Thymus (tissue), 11 donors: Measurements from ENCODE around the gene KLHL40. TPM values are rescaled to one million over a fixed set of nuclear protein-coding genes. Genes with fewer than 3 reads are reported as not detected.

Experiments used
- DNase-seq, 9 donors: peaks; one replicate each; pipeline ENCODE4 v3.0.0-alpha.2; 2013; ENCODE audit warnings: low spot score in 9 of 9, low read depth in 6 of 9, missing footprints in 1 of 9
- H3K27ac ChIP-seq, 2 donors: one replicate each; pipeline ENCODE4 v1.5.1; 2013; ENCODE audit warnings: control low read depth in 1 of 2, low read depth in 1 of 2, low read length in 1 of 2, mild to moderate bottlenecking in 1 of 2, moderate library complexity in 1 of 2
- H3K27me3 ChIP-seq, 2 donors: one replicate each; pipeline ENCODE4 v1.5.1; 2013; ENCODE audit warnings: low read length in 1 of 2; ENCODE audit not compliant: control insufficient read depth in 2 of 2, insufficient read depth in 1 of 2
- H3K36me3 ChIP-seq, 2 donors: one replicate each; pipeline ENCODE4 v1.5.1; 2013; ENCODE audit warnings: low read length in 1 of 2, mild to moderate bottlenecking in 1 of 2, moderate library complexity in 1 of 2; ENCODE audit not compliant: control insufficient read depth in 2 of 2, insufficient read depth in 2 of 2
- H3K4me1 ChIP-seq, 2 donors: one replicate each; pipeline ENCODE4 v1.5.1; 2013; ENCODE audit warnings: low read length in 2 of 2; ENCODE audit not compliant: control insufficient read depth in 2 of 2, insufficient read depth in 2 of 2
- H3K4me3 ChIP-seq, 2 donors: one replicate each; pipeline ENCODE4 v1.5.1; 2013; ENCODE audit warnings: low read length in 2 of 2, control low read depth in 1 of 2, mild to moderate bottlenecking in 1 of 2
- H3K9me3 ChIP-seq, 2 donors: one replicate each; pipeline ENCODE4 v1.5.1; 2013; ENCODE audit warnings: low read length in 1 of 2, mild to moderate bottlenecking in 1 of 2; ENCODE audit not compliant: control insufficient read depth in 2 of 2, insufficient read depth in 1 of 2
- WGBS: extraction: QIAGEN DNeasy Blood & Tissue Kit; methylation state at CpG from one replicate; pipeline ENCODE4 v1.1.7; 2013; 5-methylcytosine and 5-hydroxymethylcytosine counted together
- polyA plus RNA-seq: library from polyadenylated mRNA; stranded (reverse); fragments of 200-250 nt; gene quantifications from one replicate; pipeline ENCODE4 v1.2.3, GENCODE V29; 2013
- total RNA-seq: library from RNA; stranded (reverse); fragments of 120-200 nt; gene quantifications from one replicate; pipeline ENCODE4 v1.2.4, GENCODE V29; 2013
- donor health status: healthy.

Gene KLHL40
- total and polyA plus RNA-seq, 2 donors = 0.14 to 0.16 TPM

DNA sequence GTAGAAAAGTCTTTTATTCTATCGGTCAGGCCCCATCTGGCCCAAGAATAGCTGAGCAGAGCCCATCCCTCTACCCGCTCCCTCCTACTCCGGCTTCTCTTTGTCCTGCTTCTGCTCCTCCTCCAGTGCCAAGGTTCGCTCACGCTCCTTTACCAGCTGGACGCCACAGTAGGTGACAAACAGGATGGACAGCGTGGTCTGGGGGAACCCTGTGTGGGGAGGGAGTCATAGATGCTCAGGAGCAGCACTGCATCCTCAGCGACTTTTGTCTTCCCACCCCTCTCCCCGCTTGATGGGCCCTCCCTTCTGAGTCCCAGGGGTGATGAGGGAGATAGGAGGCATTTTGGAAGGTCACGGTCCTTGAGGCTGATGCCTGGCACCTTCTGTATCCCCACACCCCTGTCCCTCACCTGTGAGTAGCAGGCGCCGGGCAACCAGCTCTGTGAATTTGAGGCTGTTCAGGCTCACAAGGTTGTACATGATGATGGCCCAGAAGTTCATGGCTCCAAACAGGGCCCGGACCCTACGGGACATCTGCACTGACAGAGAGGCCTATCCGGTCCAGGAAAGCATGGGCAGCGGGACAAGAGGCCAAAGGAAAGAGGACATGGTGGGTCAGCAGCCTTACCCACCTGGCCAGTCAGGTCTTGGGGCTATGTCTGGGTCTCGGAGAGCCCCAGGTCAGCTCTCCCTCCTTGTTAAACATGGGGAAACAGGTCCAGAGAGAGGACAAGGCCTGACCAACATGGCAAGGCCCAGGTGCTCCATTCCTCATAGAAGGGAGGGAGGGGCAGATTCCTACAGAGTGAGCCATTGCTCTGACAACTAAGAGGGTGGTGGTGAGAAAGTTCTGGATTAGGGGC is 7.6 kb downstream of the KLHL40 start:
- Histone ChIP-seq H3K36me3 (no peaks in the 10 kb centered on the region), H3K4me1 (no peaks in the 10 kb centered on the region), H3K27me3 (peaks cover 0 to 12% of the 10 kb centered on the region in 2 donors), H3K27ac (no peak overlapping the region), H3K9me3 (peaks cover 0 to 4% of the 10 kb centered on the region in 2 donors), H3K4me3 (no peak overlapping the region)
- 91% methylated on average over 17 of the region's 17 CpGs for WGBS
- DNase-seq = no peak

- Histone ChIP-seq H3K27ac (no peak overlapping the region), H3K9me3 (peaks cover 0 to 4% of the 10 kb centered on the region in 2 donors), H3K27me3 (peaks cover 0 to 11% of the 10 kb centered on the region in 2 donors), H3K4me1 (no peaks in the 10 kb centered on the region), H3K36me3 (no peaks in the 10 kb centered on the region), H3K4me3 (no peak overlapping the region)
- 80% methylated on average over 4 of the region's 4 CpGs for WGBS
- DNase-seq = no peak
These were observed 8.2 kb downstream of the KLHL40 start for GRCh38 chr3:42693530-42693930.

GRCh38 chr3:42694366-42694765 is 9.0 kb downstream of the KLHL40 start:
- no peak for DNase-seq
- Histone ChIP-seq H3K27me3 (peaks cover 0 to 9% of the 10 kb centered on the region in 2 donors), H3K27ac (no peak overlapping the region), H3K4me1 (no peaks in the 10 kb centered on the region), H3K9me3 (peaks cover 0 to 4% of the 10 kb centered on the region in 2 donors), H3K36me3 (no peaks in the 10 kb centered on the region), H3K4me3 (no peak overlapping the region)

- WGBS = 83% methylated on average over 19 of the region's 19 CpGs
- peaks cover 0 to 4% of the 10 kb centered on the region in 2 donors for H3K9me3 ChIP-seq
- H3K4me1 ChIP-seq = no peaks in the 10 kb centered on the region
- H3K27ac ChIP-seq = no peak overlapping the region
- no peaks in the 10 kb centered on the region for H3K36me3 ChIP-seq
- no peak for DNase-seq
- H3K4me3 ChIP-seq = no peak overlapping the region
- no peaks in the 10 kb centered on the region for H3K27me3 ChIP-seq
These were observed 11.3 kb downstream of the KLHL40 start for GRCh38 chr3:42696356-42697288.

DNA sequence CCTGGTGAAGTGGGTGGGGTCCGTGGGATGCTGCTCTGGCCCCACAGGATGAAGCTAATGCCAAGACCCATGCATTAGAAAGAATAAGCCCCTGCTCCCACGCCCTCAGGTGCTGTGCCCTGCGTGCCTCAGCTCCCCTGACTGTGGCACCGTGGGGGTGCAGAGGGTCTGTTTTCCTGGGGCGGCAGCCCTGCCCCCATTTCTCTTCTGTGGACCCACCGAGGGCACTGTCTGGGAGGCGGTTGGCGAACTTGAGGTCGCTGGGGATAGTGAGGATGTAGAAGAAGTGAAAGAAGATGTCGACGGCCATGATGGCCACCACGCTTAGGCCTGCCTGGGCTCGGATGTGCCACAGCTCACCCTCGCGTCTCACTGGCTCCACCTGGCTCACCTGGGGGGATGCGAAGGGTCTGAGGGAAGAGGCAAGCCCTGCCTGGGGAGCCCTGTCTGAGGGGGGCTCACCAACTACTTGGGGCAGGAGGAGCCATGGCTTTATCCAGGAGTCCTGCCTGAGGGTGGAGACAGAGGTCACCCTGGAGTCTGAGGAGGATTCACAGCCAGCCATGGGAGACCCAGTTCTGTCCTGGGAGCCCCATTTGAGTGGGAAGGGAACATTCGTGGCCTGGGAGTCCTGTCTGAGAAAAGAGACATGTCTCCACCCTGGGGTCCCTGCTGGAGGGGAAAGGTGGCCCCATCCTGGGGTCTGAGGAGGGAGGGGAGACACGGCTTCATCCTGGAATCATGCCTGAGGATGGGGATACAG is 12.1 kb downstream of the KLHL40 start:
- H3K27ac ChIP-seq = no peak overlapping the region
- no peaks in the 10 kb centered on the region for H3K36me3 ChIP-seq
- no peaks in the 10 kb centered on the region for H3K27me3 ChIP-seq
- H3K4me1 ChIP-seq = no peaks in the 10 kb centered on the region
- no peak overlapping the region for H3K4me3 ChIP-seq
- H3K9me3 ChIP-seq = peaks cover 1 to 4% of the 10 kb centered on the region in 2 donors
- DNase-seq = no peak
- WGBS = 91% methylated on average over 18 of the region's 18 CpGs

DNA sequence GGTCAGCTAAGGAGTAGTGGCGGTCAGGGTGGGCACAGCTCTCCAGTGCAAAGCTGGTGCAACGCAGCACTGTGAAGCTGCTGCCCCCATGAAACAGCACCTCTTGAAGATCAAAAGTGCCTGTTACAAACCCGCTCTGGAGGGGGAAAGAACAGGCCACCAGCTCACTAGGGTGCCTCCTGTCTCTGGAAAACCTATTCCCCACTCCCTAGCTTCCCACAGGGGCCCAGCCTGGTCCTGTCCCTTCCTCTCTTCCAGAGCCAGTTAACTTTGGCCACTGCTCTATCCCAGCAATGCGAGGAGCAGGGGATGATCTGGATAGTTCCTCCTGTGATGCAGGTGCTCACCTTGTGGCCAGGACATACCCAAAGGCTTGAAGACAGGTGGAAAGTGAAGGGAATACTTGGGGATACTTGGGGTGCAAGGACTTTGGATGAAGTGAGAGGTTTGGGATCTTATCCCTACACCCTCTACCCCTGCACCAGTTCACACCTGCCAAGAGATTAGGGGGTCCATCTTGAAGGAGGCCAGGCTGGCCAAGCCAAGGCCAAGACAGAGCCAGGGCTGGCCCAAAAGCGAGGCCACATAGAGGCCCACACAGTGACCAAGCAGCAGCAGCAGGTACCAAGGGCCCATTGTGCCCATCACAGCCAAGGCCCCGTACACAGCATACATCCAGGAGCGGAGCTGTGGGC is 13.0 kb downstream of the KLHL40 start:
- no peaks in the 10 kb centered on the region for H3K4me1 ChIP-seq
- no peaks in the 10 kb centered on the region for H3K36me3 ChIP-seq
- H3K27ac ChIP-seq = no peak overlapping the region
- H3K27me3 ChIP-seq = no peaks in the 10 kb centered on the region
- no peak overlapping the region for H3K4me3 ChIP-seq
- 92% methylated on average over 7 of the region's 7 CpGs for WGBS
- DNase-seq = no peak
- H3K9me3 ChIP-seq = peaks cover 1 to 4% of the 10 kb centered on the region in 2 donors

DNA sequence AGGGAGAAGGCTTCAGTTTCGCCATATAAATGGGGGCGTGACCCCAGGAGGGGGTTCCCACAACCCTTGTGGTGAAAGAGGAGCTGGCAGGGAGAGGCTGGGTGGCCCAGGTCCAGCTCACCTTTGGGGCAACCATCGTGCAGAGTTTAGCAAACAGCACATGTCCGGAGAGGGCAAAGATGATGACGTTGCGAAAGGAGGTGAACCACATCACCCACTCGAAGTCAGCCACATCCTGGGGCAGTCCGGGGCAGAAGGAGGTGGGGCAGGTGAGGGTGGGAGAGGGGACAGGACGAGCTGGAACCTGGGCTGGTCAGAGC is 13.5 kb downstream of the KLHL40 start:
- DNase-seq = no peak
- Histone ChIP-seq H3K36me3 (no peaks in the 10 kb centered on the region), H3K4me1 (no peaks in the 10 kb centered on the region), H3K9me3 (peaks cover 1 to 4% of the 10 kb centered on the region in 2 donors), H3K4me3 (no peak overlapping the region), H3K27me3 (no peaks in the 10 kb centered on the region), H3K27ac (no peak overlapping the region)
- WGBS = 49% methylated on average over 9 of the region's 9 CpGs

GRCh38 chr3:42699511-42699971 is 14.2 kb downstream of the KLHL40 start:
- 84% methylated on average over 10 of the region's 10 CpGs for WGBS
- Histone ChIP-seq H3K27me3 (no peaks in the 10 kb centered on the region), H3K27ac (no peak overlapping the region), H3K4me3 (no peak overlapping the region), H3K9me3 (peaks cover 1 to 4% of the 10 kb centered on the region in 2 donors), H3K36me3 (no peaks in the 10 kb centered on the region), H3K4me1 (no peaks in the 10 kb centered on the region)
- DNase-seq = no peak
